K562 (cell line): ENCODE measurements around the gene EFNA2. TPM values are rescaled to one million over a fixed set of nuclear protein-coding genes. Genes with fewer than 3 reads are reported as not detected.
A peak's percentile ranks its signal among the peaks of the same experiment; 100 is the strongest.

Experiments
- CEBPB ChIP-seq: fragments of 450-650 bp; IDR thresholded peaks from 2 replicates; pipeline ENCODE4 v1.6.1; 2016; ENCODE audit warnings: missing genetic modification characterization, missing compliant biosample characterization
- FIP1L1 ChIP-seq: fragments of 200-400 bp; formaldehyde crosslinking; IDR thresholded peaks from 2 replicates; pipeline ENCODE4 v1.6.1; 2018; ENCODE audit warnings: mild to moderate bottlenecking, low read depth, low read length; ENCODE audit not compliant: poor library complexity, severe bottlenecking
- GABPA ChIP-seq: fragments of 200-800 bp; sonication (Bioruptor generic); conservative IDR thresholded peaks from 2 replicates; pipeline ENCODE4 v1.6.1; 2016; ENCODE audit warnings: low read depth, missing genetic modification characterization, missing compliant biosample characterization
- MAZ ChIP-seq, 2 experiments: fragments of 450-650 bp in 1 of 2; sonication (generic) in 1 of 2; formaldehyde crosslinking; IDR thresholded peaks in 1 of 2; conservative IDR thresholded peaks in 1 of 2; 2 replicates each; pipeline versions ENCODE4 v1.4.0 to v1.5.0; 2020; ENCODE audit warnings: mild to moderate bottlenecking in 1 of 2, missing genetic modification reagents in 1 of 2
- POLR2G ChIP-seq: fragments of 200-400 bp; formaldehyde crosslinking; IDR thresholded peaks from 2 replicates; pipeline ENCODE4 v1.6.1; 2017; ENCODE audit warnings: low read depth, mild to moderate bottlenecking, antibody characterized with exemption, low read length, moderate library complexity
- RUNX1 ChIP-seq: sonication (generic); IDR thresholded peaks from 2 replicates; pipeline ENCODE4 v1.6.1; 2016; ENCODE audit warnings: antibody characterized with exemption, low read depth
- SAP30 ChIP-seq: fragments of 200-600 bp; sonication (generic); IDR thresholded peaks from 2 replicates; pipeline ENCODE4 v1.6.1; 2012; ENCODE audit warnings: borderline replicate concordance, low read depth, mild to moderate bottlenecking, moderate library complexity, low read length, control low read depth, inconsistent platforms; ENCODE audit not compliant: insufficient read depth, poor library complexity, severe bottlenecking
- YY1 ChIP-seq, 3 experiments: IDR thresholded peaks; 2 replicates each; pipeline ENCODE4 v1.6.1; 2011; ENCODE audit warnings: low read length in 2 of 3, mild to moderate bottlenecking in 2 of 3, moderate library complexity in 2 of 3, borderline replicate concordance in 1 of 3, control low read depth in 1 of 3, low read depth in 1 of 3; ENCODE audit not compliant: insufficient read depth in 3 of 3, insufficient replicate concordance in 2 of 3, control insufficient read depth in 1 of 3, insufficient read length in 1 of 3; ENCODE audit errors: extremely low read depth in 1 of 3
- ZNF584 ChIP-seq: fragments of 200-800 bp; sonication (Bioruptor generic); IDR thresholded peaks from 2 replicates; pipeline ENCODE4 v1.6.1; 2016; ENCODE audit warnings: low read depth, mild to moderate bottlenecking, missing genetic modification characterization, missing compliant biosample characterization
- polyA plus RNA-seq, 8 experiments: library from polyadenylated mRNA; depleted of rRNA in 4 of 8; stranded (reverse) in 5 of 8; unstranded in 3 of 8; fragments of >200 nt; fragmentation: Nextera tagmentation in 2 of 8; fragmentation: Illumina TruSeq in 1 of 8; extraction: Ambion mirVana in 2 of 8; extraction: Trizol in 1 of 8; gene quantifications; 2 replicates each; pipeline versions ENCODE4 v1.2.1 to v1.2.3, GENCODE V29; 2011 to 2014; ENCODE audit warnings: inconsistent platforms in 1 of 8, missing spikeins in 1 of 8
- total RNA-seq, 7 experiments: library from RNA; depleted of rRNA in 6 of 7; stranded (reverse); fragments of >200 nt in 6 of 7; fragmentation: Illumina TruSeq in 2 of 7; extraction: Trizol in 2 of 7; gene quantifications; 2 replicates each; pipeline versions ENCODE4 v1.2.1 to v1.2.3, GENCODE V29; 2011 to 2021; ENCODE audit warnings: low replicate concordance in 1 of 7
- TF ChIP-seq, protein P1 (sequence below), 2 experiments: fragments of 450-650 bp in 1 of 2; sonication (generic) in 1 of 2; formaldehyde crosslinking in 1 of 2; IDR thresholded peaks; 2 replicates each; pipeline versions ENCODE4 v1.7.1 to v1.9.0; 2016 to 2022; ENCODE audit warnings: inconsistent platforms in 1 of 2, mild to moderate bottlenecking in 1 of 2, missing genetic modification reagents in 1 of 2
- TF ChIP-seq, protein P2 (sequence below): sonication (generic); formaldehyde crosslinking; IDR thresholded peaks from 2 replicates; pipeline ENCODE4 v1.8.0; 2022; ENCODE audit warnings: mild to moderate bottlenecking, missing genetic modification reagents

The EFNA2 gene
- total and polyA plus RNA-seq, 9 of the 15 experiments (the other 6 are each of a cell fraction or from before 2014, with no cell fraction given) = 0.11 to 0.44 (median 0.15) TPM; not detected in 6

DNA sequence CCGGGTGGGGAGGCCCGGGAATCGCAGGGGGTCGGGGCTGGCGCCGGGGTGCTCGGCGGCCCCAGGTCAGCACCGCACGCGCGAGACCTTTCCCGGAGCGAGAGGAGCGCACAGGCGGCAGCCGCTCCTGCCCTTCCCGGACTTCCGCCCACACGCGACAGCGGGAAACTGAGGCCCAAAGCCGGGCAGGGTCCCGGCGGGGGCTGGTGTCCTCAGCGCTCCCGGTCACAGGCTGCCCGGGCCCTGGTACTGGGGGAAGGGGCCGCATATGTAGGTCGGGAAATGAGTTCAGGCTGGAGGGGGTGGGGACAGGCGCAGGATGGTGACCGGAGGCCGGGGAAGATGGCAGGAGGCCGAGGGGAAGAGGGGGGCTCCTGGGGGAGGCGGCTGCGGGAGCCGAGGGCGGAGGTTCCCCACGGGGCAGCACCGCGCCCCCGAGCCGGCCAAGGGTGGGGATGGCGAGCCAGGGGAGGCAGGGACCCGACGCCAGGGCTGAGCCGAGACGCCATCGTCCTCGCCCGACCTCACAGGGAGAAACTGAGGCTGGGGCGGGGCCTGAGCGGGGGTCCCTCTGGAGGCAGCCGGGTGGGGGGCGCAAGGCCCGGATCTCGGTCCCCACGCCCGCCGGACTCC lies 48.5 kb upstream of the EFNA2 start (continued):
- TF ChIP-seq, protein P1, sequence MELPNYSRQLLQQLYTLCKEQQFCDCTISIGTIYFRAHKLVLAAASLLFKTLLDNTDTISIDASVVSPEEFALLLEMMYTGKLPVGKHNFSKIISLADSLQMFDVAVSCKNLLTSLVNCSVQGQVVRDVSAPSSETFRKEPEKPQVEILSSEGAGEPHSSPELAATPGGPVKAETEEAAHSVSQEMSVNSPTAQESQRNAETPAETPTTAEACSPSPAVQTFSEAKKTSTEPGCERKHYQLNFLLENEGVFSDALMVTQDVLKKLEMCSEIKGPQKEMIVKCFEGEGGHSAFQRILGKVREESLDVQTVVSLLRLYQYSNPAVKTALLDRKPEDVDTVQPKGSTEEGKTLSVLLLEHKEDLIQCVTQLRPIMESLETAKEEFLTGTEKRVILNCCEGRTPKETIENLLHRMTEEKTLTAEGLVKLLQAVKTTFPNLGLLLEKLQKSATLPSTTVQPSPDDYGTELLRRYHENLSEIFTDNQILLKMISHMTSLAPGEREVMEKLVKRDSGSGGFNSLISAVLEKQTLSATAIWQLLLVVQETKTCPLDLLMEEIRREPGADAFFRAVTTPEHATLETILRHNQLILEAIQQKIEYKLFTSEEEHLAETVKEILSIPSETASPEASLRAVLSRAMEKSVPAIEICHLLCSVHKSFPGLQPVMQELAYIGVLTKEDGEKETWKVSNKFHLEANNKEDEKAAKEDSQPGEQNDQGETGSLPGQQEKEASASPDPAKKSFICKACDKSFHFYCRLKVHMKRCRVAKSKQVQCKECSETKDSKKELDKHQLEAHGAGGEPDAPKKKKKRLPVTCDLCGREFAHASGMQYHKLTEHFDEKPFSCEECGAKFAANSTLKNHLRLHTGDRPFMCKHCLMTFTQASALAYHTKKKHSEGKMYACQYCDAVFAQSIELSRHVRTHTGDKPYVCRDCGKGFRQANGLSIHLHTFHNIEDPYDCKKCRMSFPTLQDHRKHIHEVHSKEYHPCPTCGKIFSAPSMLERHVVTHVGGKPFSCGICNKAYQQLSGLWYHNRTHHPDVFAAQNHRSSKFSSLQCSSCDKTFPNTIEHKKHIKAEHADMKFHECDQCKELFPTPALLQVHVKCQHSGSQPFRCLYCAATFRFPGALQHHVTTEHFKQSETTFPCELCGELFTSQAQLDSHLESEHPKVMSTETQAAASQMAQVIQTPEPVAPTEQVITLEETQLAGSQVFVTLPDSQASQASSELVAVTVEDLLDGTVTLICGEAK (IDR thresholded peaks at IDR 0.05) = 0 out of 2 replicates have a peak, but pooled peaks have one; percentile 26
- TF ChIP-seq, protein P1 (CRISPR knock-in tag; IDR thresholded peaks at IDR 0.05) = no peak
- TF ChIP-seq GABPA (tag) = no peak
- peak; percentile 15 for TF ChIP-seq SAP30
- TF ChIP-seq ZNF584 (CRISPR knock-in tag) = no peak
- TF ChIP-seq FIP1L1 = peak; percentile 33
- peak; percentile 19 for TF ChIP-seq POLR2G
- no peak for TF ChIP-seq CEBPB
- TF ChIP-seq YY1 (IDR thresholded peaks at IDR 0.05; ENCODE audit: borderline replicate concordance in 1 of 3, control insufficient read depth in 1 of 3, extremely low read depth in 1 of 3, insufficient read depth in 3 of 3, insufficient read length in 1 of 3, insufficient replicate concordance in 2 of 3, low read depth in 1 of 3, low read length in 2 of 3) = peak in 1 of 3 experiments; percentile 22
- peak; percentile 37 to 41; a peak in 1 of 4 replicates for TF ChIP-seq MAZ (CRISPR knock-in tag; conservative IDR thresholded peaks at IDR 0.05 in 1 of 2, IDR thresholded peaks at IDR 0.05 in 1 of 2)
- TF ChIP-seq, protein P2, sequence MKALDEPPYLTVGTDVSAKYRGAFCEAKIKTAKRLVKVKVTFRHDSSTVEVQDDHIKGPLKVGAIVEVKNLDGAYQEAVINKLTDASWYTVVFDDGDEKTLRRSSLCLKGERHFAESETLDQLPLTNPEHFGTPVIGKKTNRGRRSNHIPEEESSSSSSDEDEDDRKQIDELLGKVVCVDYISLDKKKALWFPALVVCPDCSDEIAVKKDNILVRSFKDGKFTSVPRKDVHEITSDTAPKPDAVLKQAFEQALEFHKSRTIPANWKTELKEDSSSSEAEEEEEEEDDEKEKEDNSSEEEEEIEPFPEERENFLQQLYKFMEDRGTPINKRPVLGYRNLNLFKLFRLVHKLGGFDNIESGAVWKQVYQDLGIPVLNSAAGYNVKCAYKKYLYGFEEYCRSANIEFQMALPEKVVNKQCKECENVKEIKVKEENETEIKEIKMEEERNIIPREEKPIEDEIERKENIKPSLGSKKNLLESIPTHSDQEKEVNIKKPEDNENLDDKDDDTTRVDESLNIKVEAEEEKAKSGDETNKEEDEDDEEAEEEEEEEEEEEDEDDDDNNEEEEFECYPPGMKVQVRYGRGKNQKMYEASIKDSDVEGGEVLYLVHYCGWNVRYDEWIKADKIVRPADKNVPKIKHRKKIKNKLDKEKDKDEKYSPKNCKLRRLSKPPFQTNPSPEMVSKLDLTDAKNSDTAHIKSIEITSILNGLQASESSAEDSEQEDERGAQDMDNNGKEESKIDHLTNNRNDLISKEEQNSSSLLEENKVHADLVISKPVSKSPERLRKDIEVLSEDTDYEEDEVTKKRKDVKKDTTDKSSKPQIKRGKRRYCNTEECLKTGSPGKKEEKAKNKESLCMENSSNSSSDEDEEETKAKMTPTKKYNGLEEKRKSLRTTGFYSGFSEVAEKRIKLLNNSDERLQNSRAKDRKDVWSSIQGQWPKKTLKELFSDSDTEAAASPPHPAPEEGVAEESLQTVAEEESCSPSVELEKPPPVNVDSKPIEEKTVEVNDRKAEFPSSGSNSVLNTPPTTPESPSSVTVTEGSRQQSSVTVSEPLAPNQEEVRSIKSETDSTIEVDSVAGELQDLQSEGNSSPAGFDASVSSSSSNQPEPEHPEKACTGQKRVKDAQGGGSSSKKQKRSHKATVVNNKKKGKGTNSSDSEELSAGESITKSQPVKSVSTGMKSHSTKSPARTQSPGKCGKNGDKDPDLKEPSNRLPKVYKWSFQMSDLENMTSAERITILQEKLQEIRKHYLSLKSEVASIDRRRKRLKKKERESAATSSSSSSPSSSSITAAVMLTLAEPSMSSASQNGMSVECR (CRISPR knock-in tag) = peak; percentile 29; the same call in 1 of the 2 replicates
- TF ChIP-seq RUNX1 = no peak
